Neutrophil (primary cell): ENCODE data around the gene PCBP2.

Source experiments
- H3K27ac ChIP-seq: fragments of 200-600 bp; sonication (generic); 2 replicates; pipeline ENCODE4 v1.5.1; 2016; ENCODE audit warnings: mild to moderate bottlenecking, moderate library complexity
- H3K27me3 ChIP-seq: fragments of 200-600 bp; sonication (generic); 2 replicates; pipeline ENCODE4 v1.6.0; 2016; ENCODE audit warnings: mild to moderate bottlenecking
- H3K36me3 ChIP-seq: fragments of 200-600 bp; sonication (generic); 2 replicates; pipeline ENCODE4 v1.5.1; 2017
- H3K4me1 ChIP-seq, 2 experiments: fragments of 200-600 bp in 1 of 2; sonication (generic) in 1 of 2; 1 replicate in 1 of 2; 2 replicates in 1 of 2; pipeline versions ENCODE4 v1.5.1 to v1.6.1; 2013 to 2016; ENCODE audit warnings: low read depth in 1 of 2, low read length in 1 of 2, mild to moderate bottlenecking in 1 of 2, moderate library complexity in 1 of 2; ENCODE audit not compliant: control insufficient read depth in 1 of 2, insufficient read depth in 1 of 2
- H3K4me3 ChIP-seq, 2 experiments: fragments of 200-600 bp in 1 of 2; sonication (generic) in 1 of 2; 1 replicate in 1 of 2; 2 replicates in 1 of 2; pipeline ENCODE4 v1.5.1; 2013 to 2016; ENCODE audit warnings: low read depth in 1 of 2, low read length in 1 of 2, mild to moderate bottlenecking in 1 of 2, moderate library complexity in 1 of 2
- H3K9me3 ChIP-seq: fragments of 200-600 bp; sonication (generic); 2 replicates; pipeline ENCODE4 v1.5.1; 2016
- CTCF ChIP-seq: fragments of 200-600 bp; sonication (generic); IDR thresholded peaks from 2 replicates; pipeline ENCODE4 v1.5.1; 2016; ENCODE audit warnings: antibody characterized with exemption

PCBP2 gene

DNA sequence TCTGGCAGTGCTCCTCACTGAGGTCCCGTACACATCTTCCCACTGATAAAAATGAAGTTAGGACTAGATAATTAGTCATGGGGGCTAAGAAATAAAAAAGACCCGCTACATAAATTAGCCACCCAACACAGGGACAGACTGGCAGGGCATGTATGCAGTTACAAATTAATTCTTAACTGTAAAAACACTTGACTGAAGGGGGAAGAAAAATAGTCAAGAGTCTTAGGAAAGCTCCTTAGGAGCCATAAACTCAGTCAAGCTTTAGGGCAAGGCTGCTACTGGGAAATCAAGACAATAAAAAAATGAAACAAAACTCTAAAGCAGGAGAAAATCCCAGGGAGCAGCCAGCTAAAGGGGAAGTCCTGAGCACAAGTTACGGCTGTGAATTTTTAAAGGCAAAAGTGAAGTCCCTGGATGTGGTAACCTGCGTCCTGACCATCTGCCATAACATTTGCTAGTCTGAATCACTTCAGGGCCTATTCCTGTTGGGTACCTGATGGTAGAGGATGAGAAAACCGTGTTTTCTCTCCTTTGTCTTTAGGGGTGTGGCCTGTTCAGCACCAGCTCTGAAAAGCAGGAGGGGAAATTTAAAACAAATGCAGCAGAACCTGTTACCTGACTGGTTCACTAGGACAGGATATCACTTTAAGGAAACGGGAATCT is 62.9 kb downstream of the PCBP2 start:
- Histone ChIP-seq H3K36me3 (peaks cover 97% of the 10 kb centered on the region), H3K4me3 (no peak overlapping the region), H3K27ac (no peak overlapping the region), H3K4me1 (no peaks in the 10 kb centered on the region), H3K27me3 (no peaks in the 10 kb centered on the region), H3K9me3 (no peaks in the 10 kb centered on the region)
- TF ChIP-seq CTCF = no peak

GRCh38 chr12:53515291-53515680 is 63.4 kb downstream of the PCBP2 start:
- H3K4me3 ChIP-seq = no peak overlapping the region
- H3K9me3 ChIP-seq = no peaks in the 10 kb centered on the region
- H3K36me3 ChIP-seq = peaks cover 99% of the 10 kb centered on the region
- no peaks in the 10 kb centered on the region for H3K4me1 ChIP-seq
- no peak for TF ChIP-seq CTCF
- H3K27ac ChIP-seq = no peak overlapping the region
- H3K27me3 ChIP-seq = no peaks in the 10 kb centered on the region

DNA sequence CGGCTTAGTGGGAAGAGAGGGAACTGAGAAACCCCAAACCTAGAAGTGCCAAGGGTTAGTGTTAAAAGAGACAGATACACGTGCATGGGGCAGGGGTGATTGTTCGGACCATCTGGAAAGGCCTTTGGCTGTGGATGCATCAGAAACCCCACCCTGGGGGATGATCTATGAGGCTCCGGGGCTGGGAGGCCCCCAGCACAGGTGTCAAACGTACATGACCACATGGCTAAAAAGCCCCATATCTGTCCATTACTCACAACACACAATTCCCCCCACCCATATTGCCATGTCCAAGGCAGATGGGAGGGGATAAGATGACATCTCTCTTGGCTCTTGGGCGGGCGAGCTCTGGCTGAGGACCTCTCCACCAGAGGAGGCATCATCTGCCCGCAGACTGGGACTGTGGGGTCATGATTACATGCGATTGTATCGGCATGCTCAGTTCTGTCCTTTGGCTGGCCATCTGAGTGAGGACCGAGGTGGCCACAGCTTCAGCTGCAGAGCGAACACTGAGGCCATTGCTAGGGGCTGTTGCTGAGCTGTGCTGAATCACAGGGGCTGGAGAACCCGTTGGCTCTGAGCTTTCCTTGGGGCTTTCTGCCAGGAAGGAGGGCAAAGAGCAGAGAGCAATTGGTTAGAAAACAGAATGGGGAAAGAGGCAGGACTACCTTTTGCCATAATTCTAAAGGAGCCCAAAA is 65.0 kb downstream of the PCBP2 start:
- no peak overlapping the region for H3K4me3 ChIP-seq
- H3K27me3 ChIP-seq = no peaks in the 10 kb centered on the region
- no peaks in the 10 kb centered on the region for H3K4me1 ChIP-seq
- no peaks in the 10 kb centered on the region for H3K9me3 ChIP-seq
- H3K27ac ChIP-seq = no peak overlapping the region
- H3K36me3 ChIP-seq = peaks cover 99% of the 10 kb centered on the region
- no peak for TF ChIP-seq CTCF

- no peak for TF ChIP-seq CTCF
- Histone ChIP-seq H3K36me3 (peaks cover 99% of the 10 kb centered on the region), H3K4me3 (no peak overlapping the region), H3K9me3 (no peaks in the 10 kb centered on the region), H3K27me3 (no peaks in the 10 kb centered on the region), H3K27ac (no peak overlapping the region), H3K4me1 (no peaks in the 10 kb centered on the region)
Measured at GRCh38 chr12:53518381-53518780, 66.5 kb downstream of the PCBP2 start.

GRCh38 chr12:53523131-53523530 is 71.2 kb downstream of the PCBP2 start:
- no peak overlapping the region for H3K4me3 ChIP-seq
- no peaks in the 10 kb centered on the region for H3K9me3 ChIP-seq
- no peak for TF ChIP-seq CTCF
- H3K4me1 ChIP-seq = no peaks in the 10 kb centered on the region
- H3K36me3 ChIP-seq = peaks cover 95% of the 10 kb centered on the region
- no peak overlapping the region for H3K27ac ChIP-seq
- H3K27me3 ChIP-seq = no peaks in the 10 kb centered on the region
